H9 (cell line): ENCODE data around the gene NPAS3. TPM values are rescaled to one million over a fixed set of nuclear protein-coding genes. Genes with fewer than 3 reads are reported as not detected.

Experiments used
- DNase-seq: peaks from one replicate; pipeline ENCODE4 v3.0.0-alpha.2; 2017
- H2AFZ ChIP-seq: one replicate; pipeline ENCODE4 v1.6.1; 2013; ENCODE audit warnings: mild to moderate bottlenecking, low read length, control low read depth, moderate library complexity
- H2AK5ac ChIP-seq: 2 replicates; pipeline ENCODE4 v1.6.1; 2013; ENCODE audit warnings: low read length, control low read depth, mixed read lengths; ENCODE audit not compliant: insufficient read length
- H2BK120ac ChIP-seq: one replicate; pipeline ENCODE4 v1.6.1; 2013; ENCODE audit warnings: low read depth, mild to moderate bottlenecking, low read length, control low read depth, inconsistent platforms; ENCODE audit not compliant: poor library complexity, severe bottlenecking
- H2BK12ac ChIP-seq: 2 replicates; pipeline ENCODE4 v1.6.1; 2013; ENCODE audit warnings: low read length, control low read depth, mixed read lengths, low read depth; ENCODE audit not compliant: insufficient read length
- H2BK15ac ChIP-seq: 2 replicates; pipeline ENCODE4 v1.6.1; 2013; ENCODE audit warnings: low read depth, low read length, control low read depth
- H2BK20ac ChIP-seq: one replicate; pipeline ENCODE4 v1.6.1; 2013; ENCODE audit warnings: low read depth, mild to moderate bottlenecking, low read length, control low read depth, inconsistent platforms; ENCODE audit not compliant: poor library complexity, severe bottlenecking
- H2BK5ac ChIP-seq: 2 replicates; pipeline ENCODE4 v1.6.1; 2013; ENCODE audit warnings: low read length, control low read depth, mixed read lengths; ENCODE audit not compliant: insufficient read length
- H3K14ac ChIP-seq: 2 replicates; pipeline ENCODE4 v1.6.1; 2013; ENCODE audit warnings: low read length, control low read depth; ENCODE audit not compliant: insufficient read depth
- H3K18ac ChIP-seq: 2 replicates; pipeline ENCODE4 v1.6.1; 2013; ENCODE audit warnings: low read depth, mild to moderate bottlenecking, mixed read lengths, low read length, control low read depth; ENCODE audit not compliant: insufficient read length
- H3K23ac ChIP-seq: 2 replicates; pipeline ENCODE4 v1.6.1; 2013; ENCODE audit warnings: low read length, control low read depth, mixed read lengths, low read depth; ENCODE audit not compliant: insufficient read length
- H3K23me2 ChIP-seq: 2 replicates; pipeline ENCODE4 v1.6.1; 2013; ENCODE audit warnings: low read depth, mild to moderate bottlenecking, mixed read lengths, low read length, control low read depth; ENCODE audit not compliant: insufficient read length, poor library complexity, severe bottlenecking
- H3K27ac ChIP-seq: 2 replicates; pipeline ENCODE4 v1.5.1; 2013; ENCODE audit warnings: low read length, control low read depth, mixed read lengths, low read depth; ENCODE audit not compliant: insufficient read length
- H3K27me3 ChIP-seq: 2 replicates; pipeline ENCODE4 v1.6.1; 2013; ENCODE audit warnings: low read length, control low read depth, inconsistent platforms; ENCODE audit not compliant: insufficient read depth
- H3K4ac ChIP-seq: 2 replicates; pipeline ENCODE4 v1.6.1; 2013; ENCODE audit warnings: low read depth, mild to moderate bottlenecking, control low read depth, inconsistent platforms, low read length, moderate library complexity
- H3K4me1 ChIP-seq: 2 replicates; pipeline ENCODE4 v1.6.1; 2013; ENCODE audit warnings: low read length, control low read depth, inconsistent platforms; ENCODE audit not compliant: insufficient read depth
- H3K4me2 ChIP-seq: 2 replicates; pipeline ENCODE4 v1.6.1; 2013; ENCODE audit warnings: low read length, control low read depth, mixed read lengths; ENCODE audit not compliant: insufficient read length, insufficient read depth
- H3K56ac ChIP-seq: 2 replicates; pipeline ENCODE4 v1.6.1; 2013; ENCODE audit warnings: low read depth, mild to moderate bottlenecking, mixed read lengths, low read length, control low read depth; ENCODE audit not compliant: insufficient read length
- H3K79me1 ChIP-seq: 2 replicates; pipeline ENCODE4 v1.6.1; 2013; ENCODE audit warnings: low read depth, mild to moderate bottlenecking, moderate library complexity, low read length, control low read depth, inconsistent platforms; ENCODE audit not compliant: insufficient read depth, poor library complexity, severe bottlenecking
- H3K79me2 ChIP-seq: 2 replicates; pipeline ENCODE4 v1.6.1; 2013; ENCODE audit warnings: low read length, control low read depth, inconsistent platforms; ENCODE audit not compliant: insufficient read depth
- H3K9ac ChIP-seq: 2 replicates; pipeline ENCODE4 v1.6.1; 2013; ENCODE audit warnings: low read length, control low read depth, mixed read lengths; ENCODE audit not compliant: insufficient read length; ENCODE audit errors: extremely low read depth
- H3K9me3 ChIP-seq: one replicate; pipeline ENCODE4 v1.6.1; 2013; ENCODE audit warnings: low read depth, low read length, inconsistent platforms; ENCODE audit not compliant: control insufficient read depth
- H3T11ph ChIP-seq: one replicate; pipeline ENCODE4 v1.6.1; 2013; ENCODE audit warnings: mild to moderate bottlenecking, low read length, control low read depth, inconsistent platforms
- H4K20me1 ChIP-seq: one replicate; pipeline ENCODE4 v1.6.1; 2013; ENCODE audit not compliant: control insufficient read depth, insufficient read length, insufficient read depth
- H4K5ac ChIP-seq: 2 replicates; pipeline ENCODE4 v1.6.1; 2013; ENCODE audit warnings: low read depth, mild to moderate bottlenecking, mixed read lengths, low read length, control low read depth; ENCODE audit not compliant: insufficient read length
- H4K8ac ChIP-seq: replicated peaks from 2 replicates; pipeline ENCODE4 v1.6.1; 2013; ENCODE audit warnings: low read length, control low read depth, mixed read lengths, low read depth; ENCODE audit not compliant: insufficient read length
- H4K91ac ChIP-seq: 2 replicates; pipeline ENCODE4 v1.6.1; 2013; ENCODE audit warnings: low read depth, mild to moderate bottlenecking, moderate library complexity, mixed read lengths, low read length, control low read depth; ENCODE audit not compliant: insufficient read length
- H3K27ac Mint-ChIP-seq, 3 experiments: 2 replicates in 2 of 3; 3 replicates in 1 of 3; pipeline ENCODE4 v1.8.0; 2020 to 2021; ENCODE audit warnings: mixed read lengths in 3 of 3, mild to moderate bottlenecking in 1 of 3, moderate library complexity in 1 of 3
- H3K27me3 Mint-ChIP-seq: 2 replicates; pipeline ENCODE4 v1.8.0; 2021; ENCODE audit warnings: low read depth, mild to moderate bottlenecking, moderate library complexity, mixed read lengths
- H3K36me3 Mint-ChIP-seq, 3 experiments: 2 replicates in 2 of 3; 3 replicates in 1 of 3; pipeline ENCODE4 v1.8.0; 2020 to 2021; ENCODE audit warnings: low read depth in 3 of 3, mixed read lengths in 3 of 3; ENCODE audit not compliant: insufficient read depth in 1 of 3
- H3K4me1 Mint-ChIP-seq, 2 experiments: 2 replicates each; pipeline ENCODE4 v1.8.0; 2020; ENCODE audit warnings: mixed read lengths in 2 of 2
- H3K4me3 Mint-ChIP-seq, 2 experiments: 2 replicates in 1 of 2; 3 replicates in 1 of 2; pipeline ENCODE4 v1.8.0; 2020 to 2021; ENCODE audit warnings: mild to moderate bottlenecking in 2 of 2, mixed read lengths in 2 of 2, moderate library complexity in 1 of 2
- H3K9me3 Mint-ChIP-seq, 2 experiments: 2 replicates in 1 of 2; 3 replicates in 1 of 2; pipeline ENCODE4 v1.8.0; 2020; ENCODE audit warnings: mild to moderate bottlenecking in 2 of 2, mixed read lengths in 2 of 2, moderate library complexity in 1 of 2
- CTCF ChIP-seq: fragments of 200-600 bp; sonication (generic); conservative IDR thresholded peaks from 3 replicates; pipeline ENCODE4 v1.8.0; 2021; ENCODE audit warnings: antibody characterized with exemption, mild to moderate bottlenecking
- WGBS: extraction: QIAGEN DNeasy Blood & Tissue Kit; methylation state at CpG from one replicate; pipeline ENCODE4 v1.1.7; 2013; ENCODE audit warnings: missing lambda C conversion rate, low lambda C conversion rate, mixed read lengths; ENCODE audit not compliant: insufficient read length; ENCODE audit errors: extremely low coverage; 5-methylcytosine and 5-hydroxymethylcytosine counted together
- total RNA-seq: library from RNA; stranded (reverse); gene quantifications from 2 replicates; pipeline ENCODE4 v1.2.1, GENCODE V29; 2021

The NPAS3 gene
- total RNA-seq, 1 experiment from 2014 or later = 0.17 TPM

- Mint-ChIP-seq H3K36me3 (no peaks in the 10 kb centered on the region), H3K27me3 (no peaks in the 10 kb centered on the region), H3K9me3 (no peaks in the 10 kb centered on the region), H3K4me3 (no peak overlapping the region), H3K27ac (no peak overlapping the region), H3K4me1 (peaks cover 15 to 22% of the 10 kb centered on the region in 2 experiments)
- Histone ChIP-seq H3K4ac (no peak overlapping the region), H3K4me2 (no peak overlapping the region), H4K20me1 (no peaks in the 10 kb centered on the region), H4K91ac (no peak overlapping the region), H3K79me1 (no peaks in the 10 kb centered on the region), H2AK5ac (no peak overlapping the region), H3K27ac (no peak overlapping the region), H3K9me3 (no peaks in the 10 kb centered on the region), H3K18ac (no peak overlapping the region), H2BK5ac (no peak overlapping the region), H3K56ac (no peak overlapping the region), H3K14ac (no peak overlapping the region), H3K9ac (no peak overlapping the region), H3T11ph (no peak overlapping the region), H2BK120ac (no peak overlapping the region), H2BK15ac (no peak overlapping the region), H3K79me2 (no peaks in the 10 kb centered on the region), H3K23ac (no peak overlapping the region), H3K27me3 (no peaks in the 10 kb centered on the region), H4K8ac (no peak overlapping the region), H3K4me1 (peaks cover 2% of the 10 kb centered on the region; the same call in 1 of the 2 replicates), H2AFZ (no peak overlapping the region), H2BK12ac (no peak overlapping the region), H2BK20ac (no peak overlapping the region), H3K23me2 (no peaks in the 10 kb centered on the region), H4K5ac (no peak overlapping the region)
- no CpG with 5 or more reads among the region's 2 CpGs for WGBS
- DNase-seq = no peak
- TF ChIP-seq CTCF = no peak
These were observed 417.5 kb downstream of the NPAS3 start for GRCh38 chr14:33356181-33356580.
